ENCODE data around the gene SUPT4H1. TPM values are rescaled to one million over a fixed set of nuclear protein-coding genes. Genes with fewer than 3 reads are reported as not detected.

SUPT4H1 gene
- total RNA-seq, 2 experiments from 2014 or later: 66.1 to 69.0 TPM

DNA sequence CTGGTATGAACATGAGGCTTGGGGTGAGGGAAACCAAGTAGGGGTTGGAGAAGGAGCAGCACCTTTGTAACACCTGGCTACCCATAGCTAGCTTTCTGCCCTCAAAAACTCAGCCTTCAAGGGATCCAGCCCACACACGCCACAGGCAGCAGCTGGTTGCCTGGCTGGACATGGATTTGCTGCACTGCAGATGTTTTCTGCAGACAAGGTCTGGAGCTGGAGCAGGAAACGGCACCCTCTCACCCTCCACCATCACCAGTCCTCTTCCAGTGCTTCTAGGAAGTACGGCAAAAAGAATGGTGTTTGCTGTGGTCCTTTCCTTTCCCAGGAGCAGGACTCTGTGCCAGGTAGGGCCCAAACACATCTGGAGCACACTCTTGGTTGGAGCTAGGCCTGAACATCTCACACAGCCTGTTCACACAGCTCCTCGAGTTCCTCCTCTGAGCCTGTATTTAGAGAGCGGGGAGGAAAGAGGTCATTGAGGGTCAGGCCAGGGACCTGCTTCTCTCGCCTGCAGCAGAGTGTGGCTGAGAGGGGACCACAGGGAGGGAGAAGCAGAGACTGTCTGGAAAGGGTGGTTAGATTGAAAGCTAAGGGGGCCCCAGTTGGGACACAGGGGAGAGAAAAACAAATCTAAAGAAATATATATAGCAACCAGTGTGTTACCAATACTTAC lies 2.7 kb upstream of the SUPT4H1 start:
- DNase-seq: no peak
- Mint-ChIP-seq H3K9me3 (no peaks in the 10 kb centered on the region), H3K27ac (no peak overlapping the region), H3K36me3 (ENCODE audit: low read depth) (peaks cover 25% of the 10 kb centered on the region), H3K4me1 (peaks cover 33% of the 10 kb centered on the region), H3K27me3 (no peaks in the 10 kb centered on the region), H3K4me3 (no peak overlapping the region)
- CTCF ChIA-PET: interaction anchor here (0.9 to 3.8 kb wide), 8 partner anchors 9 to 72 kb away, joined by 3 to 20 read pairs (median 5); partner anchors contain the start of gene RNF43
- POLR2A ChIA-PET: interaction anchor here (0.8 to 1.2 kb wide), 4 partner anchors 10 to 63 kb away, joined by 3 to 8 read pairs (median 6); partner anchors contain the start of gene RNF43

DNA sequence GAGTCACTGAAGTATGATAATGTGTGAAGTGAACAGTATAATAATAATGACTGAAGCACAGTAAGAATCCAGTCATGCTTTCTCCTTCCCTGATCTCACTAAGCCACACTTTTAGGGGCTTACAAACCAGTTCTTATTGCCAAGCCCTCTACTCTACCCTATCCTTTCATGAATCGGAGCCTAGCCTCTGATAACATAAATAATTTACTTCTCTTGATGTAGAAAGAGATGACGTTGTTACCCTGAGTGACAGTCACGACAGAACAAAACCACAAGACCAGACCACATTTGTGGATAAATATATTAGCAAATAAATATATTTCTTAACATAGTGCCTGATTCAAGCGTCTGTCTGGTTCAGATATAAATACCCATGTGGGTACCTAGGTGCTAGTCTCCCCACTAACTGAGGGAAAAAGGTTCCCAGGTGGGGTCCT lies 1.4 kb upstream of the SUPT4H1 start:
- Mint-ChIP-seq H3K4me3 (peak overlapping the region; percentile 95), H3K27me3 (no peaks in the 10 kb centered on the region), H3K9me3 (no peaks in the 10 kb centered on the region), H3K4me1 (peaks cover 46% of the 10 kb centered on the region), H3K27ac (peak overlapping the region; percentile 89), H3K36me3 (ENCODE audit: low read depth) (peaks cover 37% of the 10 kb centered on the region)
- DNase-seq: no peak
- ChIA-PET CTCF (interaction anchor here (0.6 to 3.8 kb wide), 8 partner anchors 8 to 129 kb away, joined by 3 to 26 read pairs (median 6); partner anchors contain the start of genes RNF43 and TSPOAP1), POLR2A (interaction anchor here (0.6 to 3.8 kb wide), 7 partner anchors 9 to 83 kb away, joined by 3 to 66 read pairs (median 16); partner anchors contain the start of gene RNF43)

DNA sequence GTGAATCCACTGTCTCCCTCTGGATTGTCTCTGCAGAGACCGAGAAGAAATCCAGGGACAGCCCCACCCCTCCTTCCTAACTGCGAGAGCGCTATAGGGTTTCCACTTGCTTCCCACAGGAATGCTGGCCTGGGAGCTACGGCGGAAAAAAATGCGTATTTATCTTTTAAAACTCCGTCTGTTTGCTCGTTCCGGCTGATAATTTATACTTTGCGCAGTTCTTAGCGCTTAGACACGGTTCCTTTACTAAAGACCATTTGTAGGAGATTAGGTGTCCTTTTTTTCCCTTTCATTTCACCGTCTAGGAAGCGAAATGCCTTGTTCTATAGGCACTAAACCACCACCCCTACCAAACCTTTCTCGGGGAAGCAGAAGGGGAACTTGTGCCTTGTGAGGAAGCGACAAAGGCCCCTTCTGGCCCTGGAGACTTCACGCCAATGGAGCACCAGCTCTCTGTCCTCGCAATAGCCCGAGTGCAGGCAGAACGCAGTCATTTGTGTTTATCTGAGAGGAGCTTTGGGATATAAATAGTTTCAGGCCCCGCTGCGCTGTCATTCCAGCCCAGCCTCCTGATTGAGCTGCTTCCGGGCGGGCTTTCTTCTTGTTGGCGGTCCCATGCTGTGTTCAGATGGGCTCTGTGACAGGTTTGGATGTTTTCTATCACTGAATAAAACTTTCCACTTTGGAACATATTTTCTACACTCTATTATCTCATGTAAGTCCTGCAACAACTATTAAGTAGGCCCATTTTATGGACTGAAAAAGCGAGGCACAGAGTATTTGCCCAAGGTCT lies 791 bp upstream of the SUPT4H1 start:
- Mint-ChIP-seq H3K27me3 (no peaks in the 10 kb centered on the region), H3K4me3 (peak overlapping the region; percentile 95), H3K4me1 (peaks cover 52% of the 10 kb centered on the region), H3K27ac (peak overlapping the region; percentile 89), H3K36me3 (ENCODE audit: low read depth) (peaks cover 44% of the 10 kb centered on the region), H3K9me3 (no peaks in the 10 kb centered on the region)
- ChIA-PET CTCF (interaction anchor here (0.6 to 2.7 kb wide), 14 partner anchors 8 to 130 kb away, joined by 3 to 26 read pairs (median 5); partner anchors contain the start of genes RNF43 and TSPOAP1), POLR2A (interaction anchor here (0.6 to 3.8 kb wide), 12 partner anchors 9 to 83 kb away, joined by 3 to 66 read pairs (median 12); partner anchors contain the start of gene RNF43)
- DNase-seq: peak; percentile 28

DNA sequence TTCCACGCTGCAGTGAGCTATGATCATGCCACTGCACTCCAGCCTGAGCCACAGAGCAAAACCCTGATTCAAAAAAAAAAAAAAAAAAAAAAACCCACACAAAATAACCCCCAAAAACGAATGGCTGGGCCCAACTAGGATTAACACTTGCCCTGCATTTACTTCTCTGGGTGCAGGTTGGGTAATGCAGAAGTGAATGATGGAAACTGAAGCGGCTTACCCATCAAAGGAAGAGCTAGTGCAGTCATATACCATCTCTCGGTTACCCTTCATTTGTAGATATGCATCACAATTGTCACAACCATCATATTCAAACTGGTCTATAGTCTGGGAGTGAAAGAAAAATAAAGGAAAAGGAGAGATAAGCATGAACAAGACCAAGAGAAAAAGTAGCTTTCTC lies 819 bp downstream of the SUPT4H1 start:
- H3K27me3 Mint-ChIP-seq: no peaks in the 10 kb centered on the region
- POLR2A ChIA-PET: interaction anchor here (1.2 to 3.8 kb wide), 8 partner anchors 12 to 1435 kb away, joined by 5 to 66 read pairs (median 16); partner anchors contain the start of gene RNF43
- H3K9me3 Mint-ChIP-seq: no peaks in the 10 kb centered on the region
- H3K27ac Mint-ChIP-seq: peak overlapping the region; percentile 92
- peaks cover 60% of the 10 kb centered on the region for H3K36me3 Mint-ChIP-seq (ENCODE audit: low read depth)
- peak overlapping the region; percentile 95 for H3K4me3 Mint-ChIP-seq
- CTCF ChIA-PET: interaction anchor here (0.6 to 2.7 kb wide), 10 partner anchors 9 to 1590 kb away, joined by 3 to 26 read pairs (median 4); partner anchors contain the start of gene TSPOAP1
- no peak for DNase-seq
- H3K4me1 Mint-ChIP-seq: peaks cover 68% of the 10 kb centered on the region

DNA sequence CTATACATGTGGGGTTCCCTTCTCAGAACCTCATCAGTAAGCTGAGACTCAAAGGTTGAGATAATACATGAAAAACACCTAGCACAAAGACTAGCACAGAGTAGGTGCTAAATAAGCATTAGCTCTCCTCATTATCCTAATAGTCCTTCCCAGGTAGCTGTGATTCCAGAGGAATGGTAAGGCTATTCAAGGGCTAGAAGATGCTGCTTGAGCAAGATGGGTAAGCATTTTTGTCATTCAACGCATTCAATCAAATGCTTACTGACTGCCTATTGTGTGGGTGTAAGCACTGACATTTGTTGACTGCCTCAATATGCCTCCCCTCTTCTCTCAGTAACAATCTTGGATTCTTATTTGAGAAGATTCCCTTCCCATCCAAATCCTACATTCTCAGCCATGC lies 4.0 kb downstream of the SUPT4H1 start:
- ChIA-PET POLR2A (interaction anchor here (2.4 to 9.5 kb wide), 2 partner anchors 14 to 20 kb away, joined by 18 to 244 read pairs; partner anchors contain the start of gene TSPOAP1), CTCF (interaction anchor here (1.0 to 1.7 kb wide), 4 partner anchors 11 to 69 kb away, joined by 3 to 8 read pairs (median 6); partner anchors contain the start of gene RNF43)
- Mint-ChIP-seq H3K4me1 (peaks cover 82% of the 10 kb centered on the region), H3K9me3 (no peaks in the 10 kb centered on the region), H3K4me3 (no peak overlapping the region), H3K27me3 (no peaks in the 10 kb centered on the region), H3K36me3 (ENCODE audit: low read depth) (peaks cover 76% of the 10 kb centered on the region), H3K27ac (no peak overlapping the region)
- DNase-seq: no peak

DNA sequence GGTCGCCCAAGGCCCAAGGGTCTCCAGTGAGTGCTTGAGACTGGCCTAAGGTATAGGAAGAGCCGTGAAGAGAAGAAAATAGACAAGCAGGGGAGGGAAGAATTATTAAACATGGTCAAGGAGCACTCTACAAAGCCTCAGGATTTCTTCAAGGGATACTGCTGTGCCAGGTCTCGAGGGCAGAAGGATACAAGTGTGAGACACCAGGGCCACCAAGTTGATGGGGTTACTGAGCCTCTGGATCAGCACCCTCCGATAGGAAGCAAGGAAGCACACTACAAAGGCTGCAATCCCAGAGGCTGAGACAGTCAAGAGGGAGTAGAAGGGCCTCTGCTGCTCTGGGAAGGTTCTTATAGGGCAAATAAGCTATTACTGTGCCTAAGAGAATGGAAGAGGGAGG lies 6.5 kb downstream of the SUPT4H1 start:
- Mint-ChIP-seq H3K4me3 (peak overlapping the region; percentile 93), H3K4me1 (peaks cover 82% of the 10 kb centered on the region), H3K27ac (peak overlapping the region; percentile 84), H3K9me3 (no peaks in the 10 kb centered on the region), H3K27me3 (no peaks in the 10 kb centered on the region), H3K36me3 (ENCODE audit: low read depth) (peaks cover 88% of the 10 kb centered on the region)
- CTCF ChIA-PET: interaction anchor here (0.7 to 4.6 kb wide), 11 partner anchors 10 to 68 kb away, joined by 3 to 26 read pairs (median 11); no protein-coding TSS in a partner anchor
- POLR2A ChIA-PET: interaction anchor here (0.8 to 10.3 kb wide), 5 partner anchors 11 to 72 kb away, joined by 3 to 244 read pairs (median 18); partner anchors contain the start of genes RNF43 and TSPOAP1
- no peak for DNase-seq

DNA sequence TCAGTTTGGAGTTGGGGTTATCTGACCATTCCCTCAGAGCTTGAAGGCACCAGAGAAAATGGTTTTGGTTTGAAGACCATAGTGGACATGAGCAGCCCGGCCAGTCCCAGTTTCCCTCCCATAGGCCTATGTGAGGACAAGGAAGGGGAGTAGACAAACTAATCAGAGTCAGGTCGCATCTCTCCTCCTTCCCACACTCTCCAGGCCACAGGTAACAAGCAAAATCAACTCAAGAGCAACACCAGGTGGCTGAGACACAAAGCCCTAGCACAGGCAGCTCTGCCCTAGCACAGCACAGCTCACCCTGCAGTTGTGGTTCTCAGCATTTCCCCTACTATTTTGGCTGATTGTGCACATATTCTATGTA lies 7.2 kb downstream of the SUPT4H1 start:
- ChIA-PET CTCF (interaction anchor here (0.7 to 4.6 kb wide), 19 partner anchors 7 to 94 kb away, joined by 3 to 26 read pairs (median 4); partner anchors contain the start of genes RNF43 and SUPT4H1), POLR2A (interaction anchor here (0.6 to 10.3 kb wide), 10 partner anchors 10 to 1420 kb away, joined by 3 to 244 read pairs (median 6); partner anchors contain the start of genes RNF43, SRSF1 and TSPOAP1)
- peak; percentile 84 for DNase-seq
- peaks cover 85% of the 10 kb centered on the region for H3K4me1 Mint-ChIP-seq
- peaks cover 94% of the 10 kb centered on the region for H3K36me3 Mint-ChIP-seq (ENCODE audit: low read depth)
- H3K27ac Mint-ChIP-seq: peak overlapping the region; percentile 84
- H3K27me3 Mint-ChIP-seq: no peaks in the 10 kb centered on the region
- no peaks in the 10 kb centered on the region for H3K9me3 Mint-ChIP-seq
- peak overlapping the region; percentile 93 for H3K4me3 Mint-ChIP-seq

DNA sequence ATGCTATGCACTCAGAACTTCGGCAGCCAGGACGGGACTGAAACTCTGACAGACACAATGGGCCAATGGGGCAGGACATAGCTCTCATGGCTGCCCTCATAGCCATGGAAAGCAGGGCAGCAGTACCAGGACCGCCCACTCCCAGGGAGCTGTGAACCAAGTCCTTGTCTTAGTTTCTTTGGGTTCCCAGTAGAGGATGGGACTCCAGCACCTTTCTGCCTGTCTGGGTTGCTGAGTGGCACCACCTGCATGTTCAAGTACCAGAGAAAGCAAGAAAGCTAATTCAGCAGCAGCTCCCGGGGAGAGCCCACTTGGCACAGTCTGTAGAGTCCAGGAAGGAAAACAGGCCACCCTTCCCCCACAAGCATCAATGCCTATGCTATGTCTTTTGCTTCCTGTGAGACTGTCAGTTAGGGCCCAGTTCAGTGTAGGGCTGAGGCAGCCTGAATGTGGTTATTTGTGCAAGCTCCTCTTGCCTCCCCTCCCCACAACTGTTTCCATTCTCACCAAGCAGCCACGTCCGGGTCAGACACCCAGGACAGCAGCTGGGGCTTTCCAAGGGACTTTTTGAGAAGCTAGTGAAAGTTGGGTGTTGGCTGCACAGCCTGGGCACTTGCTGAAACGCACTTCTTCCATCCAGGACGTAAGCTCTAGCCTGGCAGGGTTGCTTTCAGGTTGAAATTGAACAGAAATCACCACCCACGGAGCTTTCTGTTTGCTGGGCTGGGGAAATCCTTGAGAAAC lies 7.8 kb downstream of the SUPT4H1 start:
- ChIA-PET CTCF (interaction anchor here (0.7 to 4.6 kb wide), 18 partner anchors 8 to 94 kb away, joined by 3 to 26 read pairs (median 4); partner anchors contain the start of genes RNF43 and SUPT4H1), POLR2A (interaction anchor here (0.6 to 10.3 kb wide), 12 partner anchors 8 to 1420 kb away, joined by 3 to 244 read pairs (median 6); partner anchors contain the start of genes RNF43, SRSF1, SUPT4H1 and TSPOAP1)
- H3K27ac Mint-ChIP-seq: peak overlapping the region; percentile 84
- peaks cover 94% of the 10 kb centered on the region for H3K36me3 Mint-ChIP-seq (ENCODE audit: low read depth)
- no peaks in the 10 kb centered on the region for H3K27me3 Mint-ChIP-seq
- DNase-seq: peak; percentile 90
- peak overlapping the region; percentile 93 for H3K4me3 Mint-ChIP-seq
- no peaks in the 10 kb centered on the region for H3K9me3 Mint-ChIP-seq
- H3K4me1 Mint-ChIP-seq: peaks cover 79% of the 10 kb centered on the region

DNA sequence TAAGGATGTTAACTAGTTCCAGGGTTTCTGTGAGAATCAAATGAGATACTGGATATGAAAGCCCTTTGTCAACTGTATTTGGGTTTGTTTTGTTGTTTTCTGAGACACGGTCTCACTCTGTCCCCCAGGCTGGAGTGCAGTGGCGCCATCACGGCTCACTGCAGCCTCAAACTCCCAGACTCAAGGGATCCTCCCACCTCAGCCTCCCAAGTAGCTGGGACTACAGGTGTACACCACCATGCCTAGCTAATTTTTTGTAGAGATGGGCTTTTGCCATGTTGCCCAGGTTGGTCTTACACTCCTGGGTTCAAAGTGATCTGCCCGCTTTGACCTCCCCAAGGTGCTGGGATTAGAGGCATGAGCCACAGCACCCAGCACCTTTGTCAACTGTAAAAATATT lies 8.9 kb downstream of the SUPT4H1 start:
- peaks cover 68% of the 10 kb centered on the region for H3K4me1 Mint-ChIP-seq
- DNase-seq: no peak
- peaks cover 93% of the 10 kb centered on the region for H3K36me3 Mint-ChIP-seq (ENCODE audit: low read depth)
- H3K9me3 Mint-ChIP-seq: no peaks in the 10 kb centered on the region
- peak overlapping the region; percentile 84 for H3K27ac Mint-ChIP-seq
- H3K27me3 Mint-ChIP-seq: no peaks in the 10 kb centered on the region
- H3K4me3 Mint-ChIP-seq: peak overlapping the region; percentile 93
- POLR2A ChIA-PET: interaction anchor here (0.7 to 10.3 kb wide), 5 partner anchors 8 to 75 kb away, joined by 4 to 244 read pairs (median 66); partner anchors contain the start of genes SUPT4H1 and TSPOAP1
- CTCF ChIA-PET: interaction anchor here (0.9 to 4.6 kb wide), 9 partner anchors 8 to 169 kb away, joined by 3 to 26 read pairs (median 13); partner anchors contain the start of genes RNF43 and SUPT4H1

DNA sequence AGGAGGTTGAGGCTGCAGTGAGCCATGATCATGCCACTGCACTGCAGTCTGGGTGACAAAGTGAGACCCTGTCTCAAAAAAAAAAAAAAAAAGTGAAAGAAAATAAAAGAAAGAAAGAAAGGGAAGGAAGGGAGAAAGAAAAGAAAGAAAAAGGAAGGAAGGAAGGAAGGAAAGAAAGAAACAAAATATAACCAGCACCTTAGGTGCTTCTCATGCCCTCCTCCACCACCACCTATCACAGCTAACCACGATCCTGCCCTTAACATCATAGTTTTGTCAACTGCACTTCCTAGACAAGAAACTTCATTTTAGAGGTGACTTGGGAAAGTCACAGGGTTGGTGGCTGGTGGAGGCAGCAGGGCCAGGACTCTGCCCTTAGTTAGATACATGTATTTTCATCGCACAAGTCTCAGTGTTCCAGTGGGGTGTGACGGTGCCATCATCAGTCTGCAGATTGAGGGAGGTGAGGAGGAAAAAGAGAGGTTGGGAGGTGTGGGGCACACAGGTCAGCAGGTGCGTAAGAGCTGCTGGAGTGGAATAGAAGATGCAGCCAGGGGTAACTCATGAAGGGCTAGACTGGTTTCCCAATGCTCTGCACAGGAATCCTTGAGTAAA lies 10.0 kb downstream of the SUPT4H1 start:
- Mint-ChIP-seq H3K4me1 (peaks cover 58% of the 10 kb centered on the region), H3K9me3 (no peaks in the 10 kb centered on the region), H3K36me3 (ENCODE audit: low read depth) (peaks cover 91% of the 10 kb centered on the region), H3K4me3 (peak overlapping the region; percentile 93), H3K27me3 (no peaks in the 10 kb centered on the region), H3K27ac (peak overlapping the region; percentile 84)
- no peak for DNase-seq
- ChIA-PET POLR2A (interaction anchor here (0.6 to 10.3 kb wide), 4 partner anchors 8 to 1413 kb away, joined by 4 to 244 read pairs (median 118); partner anchors contain the start of genes SUPT4H1 and TSPOAP1), CTCF (interaction anchor here (0.6 to 2.8 kb wide), 7 partner anchors 16 to 170 kb away, joined by 3 to 13 read pairs (median 3); partner anchors contain the start of gene RNF43)

Data from activated CD4-positive, alpha-beta T cell treated with anti-CD3 and anti-CD28 coated beads, Interleukin-2, amount 10 ng/mL, durations not matched to agents 7 days and 5 days (primary cell).